HepG2 (cell line): ENCODE data around the gene AIDA. TPM values are rescaled to one million over a fixed set of nuclear protein-coding genes. Genes with fewer than 3 reads are reported as not detected.

Experiments
- ATAC-seq: fragments of 200-7000 bp; cut with Tn5 transposase; 3 replicates; pipeline ENCODE4 v1.9.1; 2020; ENCODE audit warnings: mild to moderate bottlenecking, moderate library complexity
- BruUV-seq: library from RNA; stranded (reverse); fragments of 400-500 nt; replicated peaks from 2 replicates; lab custom pipeline; 2021; lab: Mats Ljungman, UMichigan
- CTCF ChIA-PET: fragments of 300-600 bp; formaldehyde crosslinking; extraction: SDS; loops from one replicate; lab custom pipeline; 2021; ENCODE audit warnings: low total read pairs, inconsistent platforms, low intra/inter-chr PET ratio; lab: Yijun Ruan, JAX
- POLR2A ChIA-PET: fragments of 350-600 bp; sonication (Branson Sonifier 250); formaldehyde crosslinking; loops from one replicate; lab custom pipeline; 2020; ENCODE audit warnings: antibody characterized with exemption, inconsistent platforms; lab: Yijun Ruan, JAX
- DNase-seq: peaks from one replicate; pipeline ENCODE4 v3.0.0-alpha.2; 2015; ENCODE audit warnings: low spot score
- FAIRE-seq: peaks from 3 replicates; lab custom pipeline; 2011; peaks lifted over from hg19 to GRCh38; lab: Jason Lieb, UNC
- H2AFZ ChIP-seq: one replicate; pipeline ENCODE4 v1.6.1; 2011; ENCODE audit warnings: low read length, inconsistent platforms
- H3K27ac ChIP-seq: fragments of 300-600 bp; 3 replicates; pipeline ENCODE4 v1.8.0; 2011; ENCODE audit warnings: mixed run types, mild to moderate bottlenecking, mixed read lengths, low read length, inconsistent platforms; ENCODE audit not compliant: insufficient read depth; ENCODE audit errors: extremely low read length
- H3K27me3 ChIP-seq, 2 experiments: fragments of 200-600 bp in 1 of 2; 2 replicates in 1 of 2; 3 replicates in 1 of 2; pipeline versions ENCODE4 v1.6.0 to v1.8.0; 2011; ENCODE audit warnings: low read length in 2 of 2, mild to moderate bottlenecking in 2 of 2, moderate library complexity in 2 of 2, inconsistent platforms in 1 of 2; ENCODE audit not compliant: insufficient read depth in 2 of 2, control insufficient read depth in 1 of 2
- H3K36me3 ChIP-seq, 2 experiments: fragments of 200-600 bp in 1 of 2; replicated peaks in 1 of 2; 2 replicates in 1 of 2; 3 replicates in 1 of 2; pipeline versions ENCODE4 v1.5.1 to v1.8.0; 2011; ENCODE audit warnings: low read length in 2 of 2, inconsistent platforms in 1 of 2; ENCODE audit not compliant: insufficient read depth in 2 of 2, control insufficient read depth in 1 of 2
- H3K4me1 ChIP-seq: 2 replicates; pipeline ENCODE4 v1.5.1; 2012; ENCODE audit warnings: low read length, inconsistent platforms; ENCODE audit not compliant: insufficient read depth
- H3K4me2 ChIP-seq: 2 replicates; pipeline ENCODE4 v1.6.0; 2011; ENCODE audit warnings: low read depth, low read length, inconsistent platforms
- H3K4me3 ChIP-seq, 3 experiments: fragments of 200-600 bp in 1 of 3; sonication (generic), shearing (Covaris generic) in 1 of 3; replicated peaks in 1 of 3; 2 replicates each; pipeline ENCODE4 v1.5.1; 2011 to 2016; ENCODE audit warnings: low read length in 3 of 3, inconsistent platforms in 2 of 3, low read depth in 2 of 3, mild to moderate bottlenecking in 2 of 3, control low read depth in 1 of 3, mixed read lengths in 1 of 3; ENCODE audit not compliant: insufficient read depth in 1 of 3
- H3K79me2 ChIP-seq: one replicate; pipeline ENCODE4 v1.6.1; 2011; ENCODE audit warnings: low read length, inconsistent platforms; ENCODE audit not compliant: insufficient read depth
- H3K9ac ChIP-seq: 2 replicates; pipeline ENCODE4 v1.6.0; 2011; ENCODE audit warnings: mild to moderate bottlenecking, low read depth, low read length, inconsistent platforms; ENCODE audit not compliant: insufficient read depth
- H3K9me3 ChIP-seq: 2 replicates; pipeline ENCODE4 v1.5.1; 2012; ENCODE audit warnings: mild to moderate bottlenecking, low read length
- H4K20me1 ChIP-seq: 2 replicates; pipeline ENCODE4 v1.6.0; 2011; ENCODE audit warnings: inconsistent platforms, mild to moderate bottlenecking, low read length, moderate library complexity; ENCODE audit not compliant: insufficient read depth
- HMGA1 ChIP-seq: sonication (generic); formaldehyde crosslinking; conservative IDR thresholded peaks from 2 replicates; pipeline ENCODE4 v1.4.0; 2020; ENCODE audit warnings: missing genetic modification reagents
- KDM3A ChIP-seq: IDR thresholded peaks from 2 replicates; pipeline ENCODE4 v1.6.1; 2018; ENCODE audit warnings: low read depth, missing compliant biosample characterization
- POLR2AphosphoS5 ChIP-seq: IDR thresholded peaks from 2 replicates; pipeline ENCODE4 v1.6.1; 2012; ENCODE audit warnings: low read depth, low read length
- TFDP1 ChIP-seq: IDR thresholded peaks from 2 replicates; pipeline ENCODE4 v1.6.1; 2016; ENCODE audit warnings: missing compliant biosample characterization, missing genetic modification reagents, borderline replicate concordance
- TOE1 ChIP-seq: sonication (generic); formaldehyde crosslinking; IDR thresholded peaks from 2 replicates; pipeline ENCODE4 v1.4.0; 2020; ENCODE audit warnings: mild to moderate bottlenecking, missing genetic modification reagents
- XBP1 ChIP-seq: sonication (generic); formaldehyde crosslinking; IDR thresholded peaks from 2 replicates; pipeline ENCODE4 v1.5.0; 2020; ENCODE audit warnings: missing genetic modification reagents
- YY1 ChIP-seq: IDR thresholded peaks from 2 replicates; pipeline ENCODE4 v1.6.1; 2011; ENCODE audit warnings: low read length, low read depth, moderate library complexity, mild to moderate bottlenecking; ENCODE audit not compliant: insufficient read depth, insufficient replicate concordance
- ZBTB49 ChIP-seq: sonication (generic); formaldehyde crosslinking; IDR thresholded peaks from 2 replicates; pipeline ENCODE4 v1.4.0; 2020; ENCODE audit warnings: missing genetic modification reagents, borderline replicate concordance
- ZFX ChIP-seq: sonication (generic); formaldehyde crosslinking; IDR thresholded peaks from 2 replicates; pipeline ENCODE4 v1.4.0; 2020; ENCODE audit warnings: mild to moderate bottlenecking, low read depth, missing genetic modification reagents, moderate library complexity
- ZNF282 ChIP-seq: fragments of 450-650 bp; IDR thresholded peaks from 2 replicates; pipeline ENCODE4 v1.6.1; 2018; ENCODE audit not compliant: partially characterized antibody
- WGBS: methylation state at CpG from one replicate; pipeline ENCODE4 v1.1.6; 2017; ENCODE audit warnings: low lambda C conversion rate; 5-methylcytosine and 5-hydroxymethylcytosine counted together
- in situ Hi-C: cut with HindIII; loops from 2 replicates; pipeline ENCODE4 v1.10.0; 2017; ENCODE audit warnings: low pct_unique_long_range_greater_than_20kb; ENCODE audit not compliant: extremely low pct_ligation_motif_present
- intact Hi-C: fragments of 100-400 bp; cut with micrococcal nuclease; formaldehyde crosslinking; loops from one replicate; pipeline ENCODE4 v1.10.0; 2022; ENCODE audit not compliant: unreplicated experiment
- polyA plus RNA-seq, 8 experiments: library from polyadenylated mRNA; depleted of rRNA in 3 of 8; stranded (reverse) in 7 of 8; unstranded in 1 of 8; fragments of >200 nt; fragmentation: Illumina TruSeq in 4 of 8; extraction: Trizol in 4 of 8; gene quantifications; 2 replicates each; pipeline versions ENCODE4 v1.2.1 to v1.2.3, GENCODE V29; 2011 to 2016; ENCODE audit warnings: low read depth in 4 of 8, missing spikeins in 1 of 8, mixed read lengths in 1 of 8; ENCODE audit not compliant: insufficient read depth in 1 of 8
- total RNA-seq, 5 experiments: library from RNA; depleted of rRNA; stranded (reverse); fragments of >200 nt; fragmentation: Illumina TruSeq; extraction: Trizol; gene quantifications; 2 replicates each; pipeline ENCODE4 v1.2.3, GENCODE V29; 2016; ENCODE audit warnings: low read depth in 1 of 5

AIDA gene
- total and polyA plus RNA-seq, 2 of the 13 experiments (the other 11 are each of a cell fraction or from before 2014, with no cell fraction given), result 17.5 to 35.4 TPM

GRCh38 chr1:222757646-222758268, 45.5 kb upstream of the AIDA start (continued):
- TF ChIP-seq KDM3A (CRISPR knock-in tag) (no peak), POLR2AphosphoS5 (no peak), ZBTB49 (no peak), TOE1 (CRISPR knock-in tag) (no peak), ZNF282 (no peak), ZFX (no peak), HMGA1 (CRISPR knock-in tag) (no peak), YY1 (no peak)

- Histone ChIP-seq H3K9ac (no peak overlapping the region), H3K27me3 (peaks cover 0 to 4% of the 10 kb centered on the region in 2 experiments; a peak in 2 of 5 replicates), H3K4me1 (no peaks in the 10 kb centered on the region), H2AFZ (no peak overlapping the region), H3K36me3 (no peaks in the 10 kb centered on the region), H3K9me3 (no peaks in the 10 kb centered on the region), H3K27ac (no peak overlapping the region)
- ChIA-PET CTCF (no interaction called here), POLR2A (no interaction called here)
- in situ Hi-C loops, result no loop called here
- no TSS peak for BruUV-seq
- intact Hi-C loops, result no loop called here
- TF ChIP-seq TFDP1 (no peak), XBP1 (no peak)
- TF ChIP-seq, all 625 proteins: peak for 0
- DNase-seq (no peak), FAIRE-seq (no peak), ATAC-seq (no peak)
- Histone ChIP-seq H3K79me2 (no peaks in the 10 kb centered on the region), H4K20me1 (no peaks in the 10 kb centered on the region), H3K4me3 (no peak overlapping the region), H3K4me2 (no peak overlapping the region)
- 38% methylated on average over 10 of the region's 10 CpGs for WGBS
These were observed 42.3 kb upstream of the AIDA start for GRCh38 chr1:222754366-222755139.
